K562 (cell line): Measurements from ENCODE around the gene ABCB6. TPM values are rescaled to one million over a fixed set of nuclear protein-coding genes. Genes with fewer than 3 reads are reported as not detected.

ENCODE experiments used
- E2F5 ChIP-seq: sonication (generic); formaldehyde crosslinking; IDR thresholded peaks from 2 replicates; pipeline ENCODE4 v1.8.0; 2022; ENCODE audit warnings: mild to moderate bottlenecking, missing genetic modification reagents
- ETV6 ChIP-seq, 3 experiments: fragments of 150-350 bp in 1 of 3; sonication (generic) in 1 of 3; formaldehyde crosslinking in 1 of 3; IDR thresholded peaks; 2 replicates each; pipeline versions ENCODE4 v1.6.1 to v1.8.0; 2014 to 2022; ENCODE audit warnings: borderline replicate concordance in 2 of 3, low read depth in 2 of 3, antibody characterized with exemption in 1 of 3, low read length in 1 of 3, mild to moderate bottlenecking in 1 of 3, missing genetic modification reagents in 1 of 3
- HMGXB4 ChIP-seq: sonication (generic); formaldehyde crosslinking; IDR thresholded peaks from 2 replicates; pipeline ENCODE4 v1.8.1; 2023; ENCODE audit warnings: mild to moderate bottlenecking, missing genetic modification reagents
- JUNB ChIP-seq: fragments of 450-650 bp; formaldehyde crosslinking; conservative IDR thresholded peaks from 2 replicates; pipeline ENCODE4 v1.4.0; 2020; ENCODE audit warnings: mild to moderate bottlenecking
- NFATC3 ChIP-seq: fragments of 450-650 bp; IDR thresholded peaks from 2 replicates; pipeline ENCODE4 v1.6.1; 2017; ENCODE audit warnings: mild to moderate bottlenecking
- RBM14 ChIP-seq: fragments of 200-400 bp; formaldehyde crosslinking; IDR thresholded peaks from 2 replicates; pipeline ENCODE4 v1.6.1; 2018; ENCODE audit warnings: low read depth, mild to moderate bottlenecking, low read length, moderate library complexity, borderline replicate concordance; ENCODE audit not compliant: insufficient read depth
- TAF15 ChIP-seq: fragments of 200-400 bp; formaldehyde crosslinking; IDR thresholded peaks from 2 replicates; pipeline ENCODE4 v1.6.1; 2017; ENCODE audit warnings: mild to moderate bottlenecking, low read depth, low read length, moderate library complexity
- TSC22D4 ChIP-seq: fragments of 450-650 bp; IDR thresholded peaks from 2 replicates; pipeline ENCODE4 v1.6.1; 2016; ENCODE audit warnings: missing genetic modification characterization, missing biosample characterization, control low read depth
- ZFP30 ChIP-seq: fragments of 250-450 bp; sonication (Bioruptor Pico); IDR thresholded peaks from 2 replicates; pipeline ENCODE4 v1.8.0; 2022; ENCODE audit warnings: moderate library complexity, mild to moderate bottlenecking, inconsistent platforms, borderline replicate concordance
- ZKSCAN8 ChIP-seq: fragments of 200-800 bp; sonication (Bioruptor generic); IDR thresholded peaks from 2 replicates; pipeline ENCODE4 v1.6.1; 2016; ENCODE audit warnings: missing genetic modification characterization, missing compliant biosample characterization
- polyA plus RNA-seq, 8 experiments: library from polyadenylated mRNA; depleted of rRNA in 4 of 8; stranded (reverse) in 5 of 8; unstranded in 3 of 8; fragments of >200 nt; fragmentation: Nextera tagmentation in 2 of 8; fragmentation: Illumina TruSeq in 1 of 8; extraction: Ambion mirVana in 2 of 8; extraction: Trizol in 1 of 8; gene quantifications; 2 replicates each; pipeline versions ENCODE4 v1.2.1 to v1.2.3, GENCODE V29; 2011 to 2014; ENCODE audit warnings: inconsistent platforms in 1 of 8, missing spikeins in 1 of 8
- total RNA-seq, 7 experiments: library from RNA; depleted of rRNA in 6 of 7; stranded (reverse); fragments of >200 nt in 6 of 7; fragmentation: Illumina TruSeq in 2 of 7; extraction: Trizol in 2 of 7; gene quantifications; 2 replicates each; pipeline versions ENCODE4 v1.2.1 to v1.2.3, GENCODE V29; 2011 to 2021; ENCODE audit warnings: low replicate concordance in 1 of 7
- TF ChIP-seq, protein P1 (sequence below), 2 experiments: IDR thresholded peaks; 2 replicates each; pipeline ENCODE4 v1.6.1; 2011; ENCODE audit warnings: borderline replicate concordance in 1 of 2, control low read depth in 1 of 2, low read depth in 1 of 2, low read length in 1 of 2, mild to moderate bottlenecking in 1 of 2, mixed read lengths in 1 of 2, moderate library complexity in 1 of 2; ENCODE audit not compliant: insufficient read depth in 1 of 2, insufficient read length in 1 of 2, poor library complexity in 1 of 2, severe bottlenecking in 1 of 2; ENCODE audit errors: extremely low read depth in 1 of 2
- TF ChIP-seq, protein P2 (sequence below): sonication (generic); formaldehyde crosslinking; IDR thresholded peaks from 2 replicates; pipeline ENCODE4 v1.8.0; 2023; ENCODE audit warnings: mild to moderate bottlenecking, missing genetic modification reagents

ABCB6 gene
- total and polyA plus RNA-seq, 9 of the 15 experiments (the other 6 are each of a cell fraction or from before 2014, with no cell fraction given): 3.7 to 29.8 (median 16.8) TPM

- TF ChIP-seq, protein P1, sequence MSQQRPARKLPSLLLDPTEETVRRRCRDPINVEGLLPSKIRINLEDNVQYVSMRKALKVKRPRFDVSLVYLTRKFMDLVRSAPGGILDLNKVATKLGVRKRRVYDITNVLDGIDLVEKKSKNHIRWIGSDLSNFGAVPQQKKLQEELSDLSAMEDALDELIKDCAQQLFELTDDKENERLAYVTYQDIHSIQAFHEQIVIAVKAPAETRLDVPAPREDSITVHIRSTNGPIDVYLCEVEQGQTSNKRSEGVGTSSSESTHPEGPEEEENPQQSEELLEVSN (IDR thresholded peaks at IDR 0.05; ENCODE audit: borderline replicate concordance in 1 of 2, extremely low read depth in 1 of 2, insufficient read depth in 1 of 2, insufficient read length in 1 of 2, low read depth in 1 of 2, low read length in 1 of 2, poor library complexity in 1 of 2, severe bottlenecking in 1 of 2): peak; percentile 24 to 27
- TF ChIP-seq TAF15 (no peak), JUNB (CRISPR knock-in tag) (no peak), HMGXB4 (no peak; the same call in 1 of the 2 replicates), E2F5 (CRISPR knock-in tag) (no peak), ETV6 (IDR thresholded peaks at IDR 0.05; ENCODE audit: borderline replicate concordance in 1 of 2, low read depth in 2 of 2, low read length in 1 of 2) (no peak), ETV6 (CRISPR knock-in tag; IDR thresholded peaks at IDR 0.05; ENCODE audit: borderline replicate concordance) (no peak), ZFP30 (no peak), RBM14 (no peak), ZKSCAN8 (CRISPR knock-in tag) (no peak), TSC22D4 (tag) (no peak), NFATC3 (no peak)
- TF ChIP-seq, protein P2, sequence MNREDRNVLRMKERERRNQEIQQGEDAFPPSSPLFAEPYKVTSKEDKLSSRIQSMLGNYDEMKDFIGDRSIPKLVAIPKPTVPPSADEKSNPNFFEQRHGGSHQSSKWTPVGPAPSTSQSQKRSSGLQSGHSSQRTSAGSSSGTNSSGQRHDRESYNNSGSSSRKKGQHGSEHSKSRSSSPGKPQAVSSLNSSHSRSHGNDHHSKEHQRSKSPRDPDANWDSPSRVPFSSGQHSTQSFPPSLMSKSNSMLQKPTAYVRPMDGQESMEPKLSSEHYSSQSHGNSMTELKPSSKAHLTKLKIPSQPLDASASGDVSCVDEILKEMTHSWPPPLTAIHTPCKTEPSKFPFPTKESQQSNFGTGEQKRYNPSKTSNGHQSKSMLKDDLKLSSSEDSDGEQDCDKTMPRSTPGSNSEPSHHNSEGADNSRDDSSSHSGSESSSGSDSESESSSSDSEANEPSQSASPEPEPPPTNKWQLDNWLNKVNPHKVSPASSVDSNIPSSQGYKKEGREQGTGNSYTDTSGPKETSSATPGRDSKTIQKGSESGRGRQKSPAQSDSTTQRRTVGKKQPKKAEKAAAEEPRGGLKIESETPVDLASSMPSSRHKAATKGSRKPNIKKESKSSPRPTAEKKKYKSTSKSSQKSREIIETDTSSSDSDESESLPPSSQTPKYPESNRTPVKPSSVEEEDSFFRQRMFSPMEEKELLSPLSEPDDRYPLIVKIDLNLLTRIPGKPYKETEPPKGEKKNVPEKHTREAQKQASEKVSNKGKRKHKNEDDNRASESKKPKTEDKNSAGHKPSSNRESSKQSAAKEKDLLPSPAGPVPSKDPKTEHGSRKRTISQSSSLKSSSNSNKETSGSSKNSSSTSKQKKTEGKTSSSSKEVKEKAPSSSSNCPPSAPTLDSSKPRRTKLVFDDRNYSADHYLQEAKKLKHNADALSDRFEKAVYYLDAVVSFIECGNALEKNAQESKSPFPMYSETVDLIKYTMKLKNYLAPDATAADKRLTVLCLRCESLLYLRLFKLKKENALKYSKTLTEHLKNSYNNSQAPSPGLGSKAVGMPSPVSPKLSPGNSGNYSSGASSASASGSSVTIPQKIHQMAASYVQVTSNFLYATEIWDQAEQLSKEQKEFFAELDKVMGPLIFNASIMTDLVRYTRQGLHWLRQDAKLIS (CRISPR knock-in tag): no peak
These were observed 58.4 kb downstream of the ABCB6 start, which contains the start of gene NHEJ1 (continued) for GRCh38 chr2:219160186-219161017.
